Measurements from ENCODE around the gene ICAM1.
A peak's percentile ranks its signal among the peaks of the same experiment; 100 is the strongest.
"Not testable (repeated sequence)": the region's sequence is repeated elsewhere in the genome, so short reads cannot be mapped to it uniquely, and the experiment has no call there.

ICAM1 gene

GRCh38 chr19:10270616-10271394 is at the start of gene ICAM1:
Gene ICAM1, plus strand, starts transcription at chr19:10271120. Its CDS starts 40 bp downstream, at chr19:10271160.
- peak; percentile 43 for DNase-seq (ENCODE audit: low read depth)

- no peak for DNase-seq (ENCODE audit: low read depth)
These were observed 48.6 kb upstream of the ICAM1 start for GRCh38 chr19:10222201-10222890.

- DNase-seq (ENCODE audit: low read depth): no peak
These were observed 47.3 kb upstream of the ICAM1 start for GRCh38 chr19:10223488-10224213.

- DNase-seq (ENCODE audit: low read depth): no peak
These were observed 46.6 kb upstream of the ICAM1 start for GRCh38 chr19:10224337-10224736.

- no peak for DNase-seq (ENCODE audit: low read depth)
These were observed 44.9 kb upstream of the ICAM1 start for GRCh38 chr19:10226021-10226375.

- DNase-seq (ENCODE audit: low read depth): no peak
These were observed 44.4 kb upstream of the ICAM1 start for GRCh38 chr19:10226376-10227025.

- DNase-seq (ENCODE audit: low read depth): no peak
These were observed 43.6 kb upstream of the ICAM1 start for GRCh38 chr19:10227026-10227971.

GRCh38 chr19:10228393-10228792 is 42.5 kb upstream of the ICAM1 start:
- no peak for DNase-seq (ENCODE audit: low read depth)

GRCh38 chr19:10228920-10229319 is 42.0 kb upstream of the ICAM1 start:
- no peak for DNase-seq (ENCODE audit: low read depth)

- peak; percentile 26 for DNase-seq (ENCODE audit: low read depth)
These were observed 40.6 kb upstream of the ICAM1 start for GRCh38 chr19:10230173-10230860.

GRCh38 chr19:10230861-10231611 is 39.9 kb upstream of the ICAM1 start, which contains the start of gene S1PR2:
Gene S1PR2, minus strand, starts transcription at chr19:10231331. Its CDS starts 6,426 bp downstream, at chr19:10224905.
- peak; percentile 38 for DNase-seq (ENCODE audit: low read depth)

GRCh38 chr19:10231612-10232228 is 39.2 kb upstream of the ICAM1 start:
- DNase-seq (ENCODE audit: low read depth): no peak

- no peak for DNase-seq (ENCODE audit: low read depth)
These were observed 37.0 kb upstream of the ICAM1 start for GRCh38 chr19:10233946-10234345.

GRCh38 chr19:10235003-10235402 is 35.9 kb upstream of the ICAM1 start:
- no peak for DNase-seq (ENCODE audit: low read depth)

- DNase-seq (ENCODE audit: low read depth): not testable (repeated sequence)
These were observed 35.5 kb upstream of the ICAM1 start for GRCh38 chr19:10235409-10235808.

GRCh38 chr19:10237702-10238101 is 33.2 kb upstream of the ICAM1 start:
- no peak for DNase-seq (ENCODE audit: low read depth)

- no peak for DNase-seq (ENCODE audit: low read depth)
These were observed 32.6 kb upstream of the ICAM1 start for GRCh38 chr19:10238172-10238783.

GRCh38 chr19:10241826-10242449 is 29.0 kb upstream of the ICAM1 start:
- DNase-seq (ENCODE audit: low read depth): not testable (repeated sequence)

Data from stimulated activated CD8-positive, alpha-beta memory T cell treated with anti-CD3 and anti-CD28 coated beads, Interleukin-7, amount 100 ng/mL, for 24 hours (primary cell).